ENCODE results near the gene PTPRM. TPM values are rescaled to one million over a fixed set of nuclear protein-coding genes. Genes with fewer than 3 reads are reported as not detected.

The PTPRM gene
- total and polyA plus RNA-seq, 7 donors: 3.9 to 151 (median 62.8) TPM

DNA sequence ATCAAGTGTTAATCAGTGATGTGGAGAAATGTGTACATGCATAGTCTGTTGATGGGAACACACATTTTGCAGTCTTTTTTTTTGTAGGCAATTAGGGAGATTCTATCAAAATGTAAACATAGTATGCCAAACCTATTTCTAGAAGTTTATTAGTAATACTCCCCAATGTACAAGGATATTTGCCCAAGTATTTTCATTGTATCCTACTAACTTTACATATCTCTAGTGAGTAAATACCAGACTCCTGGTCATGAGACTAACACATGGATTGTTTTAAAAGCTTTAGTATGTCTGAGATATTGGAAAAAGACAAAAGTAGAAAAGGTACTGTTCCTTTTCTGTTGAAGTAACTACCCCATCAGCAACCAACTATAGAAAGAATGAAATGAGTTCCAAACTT, 513.0 kb downstream of the PTPRM start:
- H3K4me3 ChIP-seq: no peak overlapping the region
- intact Hi-C loops (cut with DNase I): no loop called here
- H3K36me3 ChIP-seq: peaks cover 0 to 10% (median 0%) of the 10 kb centered on the region in 4 donors
- TF ChIP-seq POLR2AphosphoS5 (IDR thresholded peaks at IDR 0.05): no peak
- TF ChIP-seq EP300 (IDR thresholded peaks at IDR 0.05): no peak
- TF ChIP-seq, protein P1, sequence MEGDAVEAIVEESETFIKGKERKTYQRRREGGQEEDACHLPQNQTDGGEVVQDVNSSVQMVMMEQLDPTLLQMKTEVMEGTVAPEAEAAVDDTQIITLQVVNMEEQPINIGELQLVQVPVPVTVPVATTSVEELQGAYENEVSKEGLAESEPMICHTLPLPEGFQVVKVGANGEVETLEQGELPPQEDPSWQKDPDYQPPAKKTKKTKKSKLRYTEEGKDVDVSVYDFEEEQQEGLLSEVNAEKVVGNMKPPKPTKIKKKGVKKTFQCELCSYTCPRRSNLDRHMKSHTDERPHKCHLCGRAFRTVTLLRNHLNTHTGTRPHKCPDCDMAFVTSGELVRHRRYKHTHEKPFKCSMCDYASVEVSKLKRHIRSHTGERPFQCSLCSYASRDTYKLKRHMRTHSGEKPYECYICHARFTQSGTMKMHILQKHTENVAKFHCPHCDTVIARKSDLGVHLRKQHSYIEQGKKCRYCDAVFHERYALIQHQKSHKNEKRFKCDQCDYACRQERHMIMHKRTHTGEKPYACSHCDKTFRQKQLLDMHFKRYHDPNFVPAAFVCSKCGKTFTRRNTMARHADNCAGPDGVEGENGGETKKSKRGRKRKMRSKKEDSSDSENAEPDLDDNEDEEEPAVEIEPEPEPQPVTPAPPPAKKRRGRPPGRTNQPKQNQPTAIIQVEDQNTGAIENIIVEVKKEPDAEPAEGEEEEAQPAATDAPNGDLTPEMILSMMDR (IDR thresholded peaks at IDR 0.05): no peak
- TF ChIP-seq POLR2A (IDR thresholded peaks at IDR 0.05): no peak
- no peaks in the 10 kb centered on the region for H3K4me1 ChIP-seq
- no peak overlapping the region for H3K27ac ChIP-seq
- DNase-seq: no peak
- H3K27me3 ChIP-seq: no peaks in the 10 kb centered on the region
- H3K9me3 ChIP-seq: no peaks in the 10 kb centered on the region

DNA sequence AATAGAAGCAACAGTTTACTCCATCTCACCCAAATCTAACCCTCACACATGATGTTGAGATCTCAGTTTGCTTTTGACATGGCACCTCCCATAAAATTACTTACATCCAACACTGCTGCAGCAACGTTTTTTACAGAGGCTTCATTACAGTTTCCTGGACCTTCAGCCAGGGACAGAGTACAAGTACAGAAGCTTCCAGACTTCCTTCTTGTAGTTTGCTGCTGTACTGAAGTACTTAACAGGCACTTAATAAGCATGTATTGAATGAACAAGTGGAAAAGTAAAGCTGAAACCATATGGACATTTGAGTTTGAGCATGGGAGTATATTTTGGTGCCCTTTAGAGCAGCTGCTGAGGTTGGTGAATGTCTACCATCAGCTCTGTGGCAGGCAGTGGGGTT, 514.2 kb downstream of the PTPRM start:
- no peaks in the 10 kb centered on the region for H3K27me3 ChIP-seq
- WGBS, 2 donors: 9 to 11% methylated on average over 1 of the region's 1 CpG
- intact Hi-C loops (cut with DNase I): no loop called here
- H3K4me3 ChIP-seq: no peak overlapping the region
- no peak for DNase-seq
- no peaks in the 10 kb centered on the region for H3K9me3 ChIP-seq
- H3K27ac ChIP-seq: no peak overlapping the region
- peaks cover 0 to 20% (median 0%) of the 10 kb centered on the region in 4 donors for H3K36me3 ChIP-seq
- TF ChIP-seq POLR2A (IDR thresholded peaks at IDR 0.05): no peak
- no peak for TF ChIP-seq POLR2AphosphoS5 (IDR thresholded peaks at IDR 0.05)
- TF ChIP-seq EP300 (IDR thresholded peaks at IDR 0.05): no peak
- H3K4me1 ChIP-seq: no peaks in the 10 kb centered on the region

DNA sequence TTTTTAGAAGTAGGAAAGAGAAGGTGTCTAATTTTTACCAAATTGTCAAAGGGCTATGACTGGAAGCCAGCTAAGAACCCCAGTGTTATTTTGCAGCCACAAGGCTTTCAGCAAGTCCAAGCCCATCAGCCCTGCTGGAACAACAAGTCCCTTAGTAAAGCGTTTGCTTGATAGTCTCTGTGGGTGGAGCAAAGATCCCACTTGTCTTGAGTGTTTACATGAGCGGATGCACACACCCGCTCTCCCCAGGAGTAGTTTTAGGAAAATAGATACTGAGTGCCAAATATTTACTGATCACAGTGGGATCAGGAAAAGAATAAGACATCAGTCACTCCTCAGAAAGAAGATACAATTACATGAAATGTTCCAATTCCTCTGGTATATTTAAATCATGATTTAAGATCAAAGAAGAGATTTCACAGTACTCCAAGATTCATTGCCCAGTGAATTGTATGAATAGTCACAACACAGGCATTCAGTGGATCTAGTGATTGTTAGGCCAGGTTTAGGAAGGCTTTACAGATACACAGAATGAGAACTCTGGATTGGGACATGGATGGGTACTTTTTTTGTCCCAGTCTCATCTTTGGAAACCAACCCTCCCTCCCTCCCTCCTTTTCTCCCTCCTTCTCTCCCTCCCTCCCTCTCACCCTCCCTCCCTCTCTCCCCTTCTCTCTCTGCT, 514.9 kb downstream of the PTPRM start:
- Histone ChIP-seq H3K27ac (no peak overlapping the region), H3K4me3 (no peak overlapping the region), H3K4me1 (no peaks in the 10 kb centered on the region), H3K27me3 (no peaks in the 10 kb centered on the region), H3K36me3 (peaks cover 0 to 20% (median 0%) of the 10 kb centered on the region in 4 donors), H3K9me3 (no peaks in the 10 kb centered on the region)
- TF ChIP-seq POLR2A (IDR thresholded peaks at IDR 0.05): no peak
- TF ChIP-seq, protein P1 (IDR thresholded peaks at IDR 0.05): no peak
- no peak for TF ChIP-seq EP300 (IDR thresholded peaks at IDR 0.05)
- TF ChIP-seq POLR2AphosphoS5 (IDR thresholded peaks at IDR 0.05): no peak
- intact Hi-C loops (cut with DNase I): no loop called here
- DNase-seq: no peak
- 59 to 78% methylated on average over 3 of the region's 3 CpGs for WGBS, 2 donors

DNA sequence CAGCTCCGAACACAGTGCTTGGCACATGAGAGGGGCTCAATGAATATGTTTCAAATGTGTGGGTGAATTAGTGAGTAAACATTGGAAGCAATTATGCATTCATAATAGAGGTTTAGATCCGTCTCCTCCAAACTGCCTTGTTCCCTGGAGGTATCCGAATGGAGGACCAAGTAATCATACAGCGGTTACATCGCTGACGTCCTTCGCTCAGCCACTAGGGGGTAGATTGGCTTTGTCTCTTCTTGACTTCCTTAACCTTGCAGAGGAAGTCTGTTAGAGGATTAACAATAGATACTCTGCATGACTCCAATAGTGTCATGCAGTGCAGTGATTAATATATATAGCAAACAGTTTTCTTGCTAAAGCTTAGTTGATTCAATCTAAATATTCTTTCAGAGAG, 517.0 kb downstream of the PTPRM start:
- no peaks in the 10 kb centered on the region for H3K4me1 ChIP-seq
- H3K4me3 ChIP-seq: no peak overlapping the region
- no peaks in the 10 kb centered on the region for H3K27me3 ChIP-seq
- DNase-seq: no peak
- no peaks in the 10 kb centered on the region for H3K9me3 ChIP-seq
- 52 to 67% methylated on average over 7 of the region's 7 CpGs for WGBS, 2 donors
- intact Hi-C loops (cut with DNase I): no loop called here
- TF ChIP-seq EP300 (IDR thresholded peaks at IDR 0.05): no peak
- no peak for TF ChIP-seq POLR2A (IDR thresholded peaks at IDR 0.05)
- no peak for TF ChIP-seq POLR2AphosphoS5 (IDR thresholded peaks at IDR 0.05)
- TF ChIP-seq, protein P1 (IDR thresholded peaks at IDR 0.05): peak in 2 of 4 experiments; percentile 32 to 34
- no peak overlapping the region for H3K27ac ChIP-seq
- peaks cover 0 to 10% (median 0%) of the 10 kb centered on the region in 4 donors for H3K36me3 ChIP-seq

DNA sequence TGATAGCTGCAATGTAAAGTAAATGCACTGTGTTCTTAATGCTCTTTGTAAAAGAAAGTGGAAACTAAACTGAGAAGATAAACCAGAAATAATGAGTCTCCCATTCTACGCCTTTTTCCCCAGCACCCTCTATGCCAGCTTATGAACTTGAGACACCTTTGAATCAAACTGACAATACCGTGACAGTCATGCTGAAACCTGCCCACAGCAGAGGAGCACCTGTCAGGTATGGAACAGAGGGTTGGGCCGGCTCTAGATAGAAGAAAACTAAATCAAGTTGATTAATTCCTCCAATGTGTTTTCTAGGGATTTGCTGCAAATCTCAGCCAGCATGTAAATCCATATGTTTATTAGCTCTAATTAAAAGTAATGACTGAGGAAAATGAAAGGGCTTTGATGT, 521.5 kb downstream of the PTPRM start:
- 83 to 86% methylated on average over 3 of the region's 3 CpGs for WGBS, 2 donors
- Histone ChIP-seq H3K27ac (no peak overlapping the region), H3K9me3 (no peaks in the 10 kb centered on the region), H3K27me3 (no peaks in the 10 kb centered on the region), H3K4me1 (no peaks in the 10 kb centered on the region), H3K36me3 (peaks cover 0 to 10% (median 0%) of the 10 kb centered on the region in 4 donors), H3K4me3 (no peak overlapping the region)
- intact Hi-C loops (cut with DNase I): no loop called here
- DNase-seq: no peak
- TF ChIP-seq POLR2AphosphoS5 (IDR thresholded peaks at IDR 0.05): no peak
- no peak for TF ChIP-seq EP300 (IDR thresholded peaks at IDR 0.05)
- TF ChIP-seq, protein P1 (IDR thresholded peaks at IDR 0.05): no peak
- no peak for TF ChIP-seq POLR2A (IDR thresholded peaks at IDR 0.05)

Measured in sigmoid colon (tissue), 7 donors.